ENCODE data around the gene SEMA3B.
"Not testable (repeated sequence)": the region's sequence is repeated elsewhere in the genome, so short reads cannot be mapped to it uniquely, and the experiment has no call there.

Gene SEMA3B

GRCh38 chr3:50272911-50273688 lies 4.2 kb downstream of the SEMA3B start:
- DNase-seq (ENCODE audit: low spot score): peak; percentile 80

GRCh38 chr3:50273689-50274065 lies 4.7 kb downstream of the SEMA3B start:
- no peak for DNase-seq (ENCODE audit: low spot score)

GRCh38 chr3:50274371-50275104 lies 5.6 kb downstream of the SEMA3B start:
- DNase-seq (ENCODE audit: low spot score): no peak

GRCh38 chr3:50275141-50275995 lies 6.4 kb downstream of the SEMA3B start:
- no peak for DNase-seq (ENCODE audit: low spot score)

- no peak for DNase-seq (ENCODE audit: low spot score)
Measured at GRCh38 chr3:50275996-50276761, 7.2 kb downstream of the SEMA3B start.

- DNase-seq (ENCODE audit: low spot score): no peak
Measured at GRCh38 chr3:50276762-50277101, 7.8 kb downstream of the SEMA3B start.

GRCh38 chr3:50278123-50278879 lies 9.4 kb downstream of the SEMA3B start:
- DNase-seq (ENCODE audit: low spot score): no peak

- no peak for DNase-seq (ENCODE audit: low spot score)
Measured at GRCh38 chr3:50278880-50279224, 9.9 kb downstream of the SEMA3B start, which contains the start of gene LSMEM2. LSMEM2 (plus strand) TSS chr3:50279087; CDS start chr3:50279114, 27 bp downstream.

GRCh38 chr3:50279255-50280016 lies 10.5 kb downstream of the SEMA3B start:
- DNase-seq (ENCODE audit: low spot score): no peak

- DNase-seq (ENCODE audit: low spot score): not testable (repeated sequence)
Measured at GRCh38 chr3:50284121-50284520, 15.2 kb downstream of the SEMA3B start.

- DNase-seq (ENCODE audit: low spot score): no peak
Measured at GRCh38 chr3:50286322-50287227, 17.6 kb downstream of the SEMA3B start.

GRCh38 chr3:50287262-50287661 lies 18.3 kb downstream of the SEMA3B start:
- no peak for DNase-seq (ENCODE audit: low spot score)

- no peak for DNase-seq (ENCODE audit: low spot score)
Measured at GRCh38 chr3:50288387-50289007, 19.6 kb downstream of the SEMA3B start.

GRCh38 chr3:50289130-50289529 lies 20.2 kb downstream of the SEMA3B start:
- no peak for DNase-seq (ENCODE audit: low spot score)

GRCh38 chr3:50290161-50290641 lies 21.3 kb downstream of the SEMA3B start:
- no peak for DNase-seq (ENCODE audit: low spot score)

- peak; percentile 98 for DNase-seq (ENCODE audit: low spot score)
Measured at GRCh38 chr3:50292159-50293078, 23.5 kb downstream of the SEMA3B start, which contains the start of gene IFRD2. IFRD2 (minus strand) TSS chr3:50292429; CDS start chr3:50292274, 155 bp downstream.

- no peak for DNase-seq (ENCODE audit: low spot score)
Measured at GRCh38 chr3:50293079-50293801, 24.3 kb downstream of the SEMA3B start.

All from SW480 (cell line).